ENCODE data around the gene TTC32.
A peak's percentile ranks its signal among the peaks of the same experiment; 100 is the strongest.
"Not testable (repeated sequence)": the region's sequence is repeated elsewhere in the genome, so short reads cannot be mapped to it uniquely, and the experiment has no call there.

Gene TTC32

DNA sequence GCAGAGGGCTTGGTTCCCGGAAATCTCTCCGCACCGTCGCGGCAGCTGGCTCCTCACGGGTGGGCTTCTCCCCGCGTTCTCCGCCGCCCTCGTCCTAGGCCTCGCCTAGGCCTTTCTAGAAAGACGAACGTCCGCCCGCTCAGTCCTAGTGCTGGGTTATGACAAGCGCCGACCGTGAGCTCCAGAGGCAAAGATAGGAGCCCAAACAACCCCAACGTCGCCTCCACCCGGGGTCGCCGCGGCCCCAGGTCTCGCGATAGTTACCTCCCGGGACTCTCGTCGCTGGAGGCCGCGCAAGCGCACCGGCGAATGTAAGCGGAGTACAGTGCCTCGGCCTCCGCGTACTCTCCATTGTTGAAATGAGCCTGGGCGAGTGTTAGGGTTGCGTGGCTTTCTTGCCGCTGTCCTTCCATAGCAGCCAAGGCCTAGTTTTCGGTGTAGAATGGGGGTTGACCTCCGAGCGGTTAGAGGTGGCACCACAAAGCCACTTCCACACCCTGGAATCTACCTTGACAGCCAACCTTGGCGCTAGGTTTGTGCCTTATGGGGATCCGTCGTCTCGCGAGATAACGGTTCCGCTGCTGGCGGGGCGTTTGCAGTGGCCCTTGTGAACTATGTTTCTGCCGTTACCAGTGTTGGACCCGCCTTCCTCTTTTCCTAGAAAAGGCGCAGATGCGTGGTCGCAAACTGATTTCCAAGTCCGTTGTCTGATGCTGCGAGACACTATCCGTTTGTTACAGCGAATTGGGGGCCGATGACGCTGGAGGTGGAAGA, at the start of gene TTC32:
Gene TTC32, minus strand, starts transcription at position 542 of the 774 bp plus-strand sequence. Its CDS starts 129 bp downstream, at position 413.
- DNase-seq = peak; percentile 91 to 94

DNA sequence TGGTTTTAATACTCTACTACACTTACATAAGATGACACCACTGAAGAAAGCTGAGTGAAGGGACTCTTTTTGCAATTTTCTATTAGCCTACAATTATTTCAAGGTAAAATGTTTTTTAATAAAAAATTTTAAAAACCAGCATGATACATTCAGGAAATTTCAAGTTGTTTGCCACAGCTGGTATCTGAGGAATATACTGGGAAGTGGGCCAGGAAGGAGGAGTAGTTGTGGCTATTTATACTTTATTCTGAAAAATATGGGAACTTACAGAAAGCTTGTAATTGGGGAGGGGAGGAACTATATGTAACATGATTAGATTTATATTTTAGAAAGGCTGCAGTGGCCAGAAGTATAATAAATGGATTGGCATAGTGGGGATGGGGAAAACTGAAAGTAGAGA, 47.3 kb upstream of the TTC32 start:
- DNase-seq = no peak

DNA sequence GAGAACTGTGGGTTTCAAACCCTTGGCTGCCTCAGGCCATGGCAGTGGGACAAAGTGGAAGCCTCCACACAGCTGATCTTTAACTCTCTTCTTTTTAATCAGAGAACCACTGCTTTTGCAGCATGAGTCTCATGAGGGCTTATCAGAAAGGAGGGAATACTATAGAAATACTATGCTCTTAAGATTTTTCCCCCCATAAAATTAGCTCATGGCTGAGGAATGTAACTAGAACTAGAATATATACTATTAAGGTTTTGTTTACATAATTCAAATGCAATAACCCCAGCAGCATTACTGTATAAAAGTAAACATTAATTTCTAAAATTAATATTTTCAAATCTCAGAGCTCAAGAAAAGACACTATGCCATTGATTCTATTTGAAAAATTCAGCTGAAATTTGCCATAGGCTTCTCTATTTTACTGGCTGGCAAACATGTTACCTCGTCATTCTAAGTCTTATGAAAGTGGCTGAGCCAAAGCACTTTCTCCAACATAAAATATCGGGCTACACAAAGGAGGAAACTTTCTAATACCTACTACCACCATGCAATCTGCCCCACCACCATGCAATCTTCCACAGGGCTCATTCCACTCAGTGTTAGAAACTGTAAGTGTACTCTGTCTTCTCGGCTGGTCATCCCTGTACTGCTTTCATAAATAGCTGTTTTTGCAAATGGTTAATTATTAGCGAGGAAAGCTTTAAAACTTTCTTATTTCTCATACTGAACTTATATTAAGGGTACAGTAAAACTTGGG, 45.6 kb upstream of the TTC32 start:
- no peak for DNase-seq

DNA sequence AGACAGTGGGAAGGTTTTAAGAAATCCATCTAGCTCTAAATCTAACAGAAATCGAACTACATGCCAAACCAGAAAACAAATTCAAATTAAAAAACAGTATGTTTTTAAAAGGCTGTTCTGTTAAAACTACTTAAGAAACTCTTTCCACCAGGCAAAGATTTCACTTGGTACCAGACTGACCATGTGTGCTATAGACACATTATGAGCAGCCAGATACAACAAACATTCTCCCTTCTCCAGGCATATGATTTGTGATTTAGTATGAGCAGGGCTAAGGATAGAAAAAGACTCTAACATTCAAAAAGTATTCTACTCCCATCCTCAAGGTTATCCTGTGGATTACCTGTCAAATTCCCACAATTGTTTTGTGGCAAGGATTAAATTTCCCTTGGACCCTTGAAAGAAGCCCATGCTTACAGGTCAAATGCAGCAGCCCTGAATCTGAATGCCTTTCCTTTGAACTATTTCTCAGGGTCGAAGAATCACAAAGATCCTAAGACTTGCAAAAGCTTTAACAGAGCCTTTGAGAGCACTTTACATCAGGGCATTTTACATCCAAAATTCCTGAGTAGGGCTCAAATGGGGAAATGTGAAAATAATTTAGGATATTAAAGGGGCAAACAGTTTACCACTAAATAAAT, 42.5 kb upstream of the TTC32 start:
- DNase-seq = no peak

DNA sequence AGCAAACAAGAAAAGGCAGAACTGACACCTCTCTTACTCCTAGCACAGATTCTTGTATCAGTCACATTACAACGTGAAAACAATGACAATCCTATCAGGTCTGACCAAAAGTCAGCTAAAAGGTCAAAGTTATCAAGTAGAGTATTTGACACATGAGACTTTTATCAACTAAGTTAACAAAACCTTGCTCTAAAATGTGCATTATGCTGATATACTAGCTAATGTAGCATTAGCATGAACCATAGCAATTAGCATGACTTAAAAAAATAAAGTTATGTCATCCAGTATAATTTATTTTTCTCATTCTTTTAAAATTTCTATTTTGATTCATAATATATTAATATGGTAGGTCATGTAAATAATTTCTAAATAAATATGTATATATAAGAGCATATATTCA, 41.4 kb upstream of the TTC32 start:
- no peak for DNase-seq

DNA sequence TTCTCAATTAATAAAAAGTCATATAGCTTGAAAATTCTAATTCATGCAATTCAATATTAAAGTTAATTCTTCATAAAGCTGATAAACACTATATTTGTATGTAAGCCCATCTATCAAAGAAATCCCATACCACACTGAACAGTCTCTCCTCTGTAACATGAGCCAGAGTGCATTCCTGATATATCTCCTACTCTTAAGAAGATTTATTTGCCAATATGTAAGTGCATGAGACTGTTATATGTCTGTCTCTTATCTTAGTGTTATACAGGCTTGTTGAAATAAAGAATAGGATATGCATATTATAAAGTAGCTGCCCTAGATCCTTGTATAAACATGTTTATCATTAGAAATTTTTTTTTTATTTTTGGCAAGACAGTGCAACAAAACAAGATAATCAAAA, 40.4 kb upstream of the TTC32 start:
- no peak for DNase-seq

DNA sequence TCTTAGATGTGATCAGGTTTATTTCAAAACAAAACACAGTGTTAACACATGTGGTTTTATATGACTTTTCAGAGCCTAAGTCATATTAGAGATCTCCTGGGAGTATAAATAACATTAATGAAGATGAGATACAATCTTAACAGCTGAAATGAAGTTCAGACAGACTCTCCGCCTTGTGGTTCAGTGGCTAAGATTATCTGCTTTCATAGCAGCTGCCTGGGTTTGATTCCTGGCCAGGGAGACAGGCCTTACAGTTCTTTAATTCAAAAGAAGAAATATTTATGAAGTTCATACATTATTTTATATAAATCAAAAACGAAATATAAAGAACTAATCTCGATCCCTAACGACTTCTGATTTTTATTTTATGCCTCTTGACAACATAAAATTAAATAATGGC, 35.2 kb upstream of the TTC32 start:
- DNase-seq = no peak

DNA sequence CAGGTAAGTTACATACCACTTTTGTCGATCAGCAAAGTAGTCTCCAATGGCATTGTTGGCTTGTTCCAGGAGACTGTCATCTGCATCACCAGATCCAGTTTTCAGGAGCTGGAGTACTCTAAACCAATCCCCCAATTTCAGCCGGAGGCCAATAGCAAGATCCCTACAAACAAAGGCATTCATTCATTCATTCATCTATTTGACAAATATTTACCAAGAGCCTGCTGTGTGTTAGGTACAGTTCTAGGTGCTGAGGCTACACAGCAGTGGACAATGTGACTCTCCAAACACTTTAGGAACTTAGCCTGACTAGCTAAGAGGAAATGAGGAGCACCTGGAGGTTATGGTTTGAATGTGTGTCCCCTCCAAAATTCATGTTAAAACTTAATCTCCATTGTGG, 34.4 kb upstream of the TTC32 start:
- DNase-seq = no peak

DNA sequence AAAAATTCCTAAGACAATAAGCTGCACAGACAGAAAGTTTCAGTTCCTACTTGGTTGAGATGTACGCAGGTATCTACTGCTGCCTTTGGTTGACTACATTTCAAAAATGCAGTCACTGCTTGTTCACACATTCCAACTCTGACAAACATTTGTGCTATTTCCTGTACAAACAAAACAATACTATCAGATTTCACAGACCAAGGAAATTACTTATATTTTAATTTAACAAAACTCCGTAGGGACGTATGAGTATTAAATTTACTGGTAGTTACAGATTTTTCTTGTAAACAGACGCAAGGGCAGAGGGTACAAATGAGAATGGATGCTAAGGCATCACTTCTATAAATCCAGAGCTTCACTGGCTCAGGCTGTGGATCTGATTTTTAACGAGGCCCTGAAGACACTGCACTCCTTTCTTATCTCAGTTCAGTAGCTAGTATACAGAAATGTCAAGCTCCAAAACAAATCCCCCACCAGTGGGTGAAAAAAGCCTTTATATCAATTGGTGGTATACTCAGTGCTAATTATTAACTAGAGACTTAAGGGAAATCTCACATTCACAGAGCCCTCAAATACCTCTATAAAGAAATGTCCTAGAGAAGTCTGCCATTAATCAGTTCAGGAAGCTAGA, 31.7 kb upstream of the TTC32 start:
- no peak for DNase-seq

DNA sequence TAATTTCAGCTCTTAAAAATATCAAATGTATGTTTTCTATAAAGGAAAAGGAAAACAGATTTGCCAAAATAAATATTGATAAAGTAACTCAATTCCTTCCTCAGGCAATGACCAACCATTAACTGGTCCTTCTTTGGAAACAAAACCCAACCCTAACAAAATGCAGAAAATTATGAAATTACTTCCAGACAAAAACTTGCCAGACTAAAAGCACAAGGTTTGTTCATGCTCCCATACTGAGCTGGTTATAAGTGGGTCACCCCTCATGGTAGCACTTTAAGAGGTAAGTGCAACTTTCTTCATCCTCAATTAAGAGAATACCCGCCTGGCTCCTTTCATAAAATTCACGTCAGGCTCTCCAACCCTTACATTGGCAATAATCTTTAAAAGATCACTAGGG, 31.1 kb upstream of the TTC32 start:
- DNase-seq = no peak

DNA sequence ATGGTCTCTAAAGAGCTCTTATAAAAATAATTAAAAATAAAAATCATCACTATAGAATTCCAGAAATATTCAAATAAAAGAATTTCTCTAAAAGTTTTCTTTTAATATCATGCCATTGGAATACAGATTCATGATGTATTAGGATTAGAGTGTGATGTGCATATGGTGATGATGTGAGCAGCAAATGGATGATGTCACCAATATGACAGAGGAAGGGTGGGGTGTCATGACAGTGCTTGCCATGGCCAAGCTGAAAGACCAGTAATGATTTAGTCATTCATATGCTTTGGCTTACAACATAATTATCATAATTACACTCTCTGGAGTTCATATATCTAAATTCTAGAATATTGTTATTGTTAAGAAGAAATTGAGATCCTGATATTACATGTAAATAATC, 27.4 kb upstream of the TTC32 start:
- no peak for DNase-seq

DNA sequence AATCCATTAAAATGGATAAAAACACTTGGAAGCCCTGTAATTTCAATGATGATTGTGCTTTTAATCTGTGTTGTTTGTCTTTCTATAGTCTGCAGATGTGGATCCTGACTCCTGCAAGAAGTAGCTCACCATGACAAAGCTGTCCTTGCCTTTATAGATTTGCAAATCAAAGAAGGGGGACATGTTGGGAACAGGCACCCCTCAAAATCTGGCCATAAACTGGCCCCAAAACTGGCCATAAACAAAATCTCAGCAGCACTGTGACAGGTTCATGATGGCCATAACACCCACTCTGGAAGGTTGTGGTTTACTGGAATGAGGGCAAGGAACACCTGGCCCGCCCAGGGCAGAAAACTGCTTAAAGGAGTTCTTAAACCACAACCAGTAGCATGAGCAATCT, 26.0 kb upstream of the TTC32 start:
- DNase-seq = not testable (repeated sequence)

DNA sequence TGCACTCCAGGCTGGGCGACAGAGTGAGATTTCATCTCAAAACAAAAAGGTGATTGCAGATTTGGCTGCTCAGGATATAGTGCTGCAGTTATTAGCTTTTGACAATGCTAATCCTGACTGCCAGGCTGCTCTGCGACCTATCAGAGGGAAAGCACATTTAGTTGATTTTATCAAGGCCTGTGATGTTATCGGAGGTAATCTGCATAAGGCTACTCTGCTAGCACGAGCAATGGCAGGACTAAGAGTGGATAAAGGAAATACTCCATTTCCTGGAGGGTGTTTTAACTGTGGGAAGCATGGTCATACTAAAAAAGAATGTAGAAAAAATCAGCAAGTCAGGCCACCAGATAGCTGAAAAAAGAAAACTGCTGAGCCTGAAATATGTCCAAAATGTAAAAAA, 22.7 kb upstream of the TTC32 start:
- DNase-seq = not testable (repeated sequence)

DNA sequence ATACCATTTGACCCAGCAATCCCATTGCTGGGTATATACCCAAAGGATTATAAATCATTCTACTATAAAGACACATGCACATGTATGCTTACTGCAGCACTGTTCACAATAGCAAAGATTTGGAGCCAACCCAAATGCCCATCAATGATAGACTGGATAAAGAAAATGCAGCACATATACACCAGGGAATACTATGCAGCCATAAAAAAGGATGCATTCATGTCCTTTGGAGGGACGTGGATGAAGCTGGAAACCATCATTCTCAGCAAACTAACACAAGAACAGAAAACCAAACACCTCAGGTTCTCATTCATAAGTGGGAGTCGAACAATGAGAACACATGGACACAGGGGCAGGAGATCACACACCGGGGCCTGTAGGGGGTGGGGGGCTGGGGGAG, 20.4 kb upstream of the TTC32 start:
- DNase-seq = not testable (repeated sequence)

DNA sequence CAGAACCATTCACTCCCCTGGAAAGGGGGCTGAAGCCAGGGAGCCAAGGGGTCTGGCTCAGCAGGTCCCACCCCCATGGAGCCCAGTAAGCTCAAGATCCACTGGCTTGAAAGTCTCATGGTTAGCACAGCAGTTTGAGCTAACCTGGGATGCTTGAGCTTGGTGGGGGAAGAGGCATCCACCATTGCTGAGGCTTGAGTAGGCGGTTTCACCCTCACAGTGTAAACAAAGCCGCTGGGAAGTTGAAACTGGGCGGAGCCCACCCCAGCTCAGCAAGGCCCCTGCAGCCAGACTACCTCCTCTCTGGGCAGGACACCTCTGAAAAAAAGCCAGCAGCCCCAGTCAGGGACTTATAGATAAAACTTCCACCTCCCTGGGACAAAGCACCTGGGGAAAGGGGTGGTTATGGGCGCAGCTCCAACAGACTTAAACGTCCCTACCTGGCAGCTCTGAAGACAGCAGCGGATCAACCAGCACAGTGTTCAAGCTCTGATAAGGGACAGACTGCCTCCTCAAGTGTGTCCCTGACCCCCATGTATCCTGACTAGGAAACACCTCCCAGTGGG, 14.7 kb upstream of the TTC32 start:
- no peak for DNase-seq

DNA sequence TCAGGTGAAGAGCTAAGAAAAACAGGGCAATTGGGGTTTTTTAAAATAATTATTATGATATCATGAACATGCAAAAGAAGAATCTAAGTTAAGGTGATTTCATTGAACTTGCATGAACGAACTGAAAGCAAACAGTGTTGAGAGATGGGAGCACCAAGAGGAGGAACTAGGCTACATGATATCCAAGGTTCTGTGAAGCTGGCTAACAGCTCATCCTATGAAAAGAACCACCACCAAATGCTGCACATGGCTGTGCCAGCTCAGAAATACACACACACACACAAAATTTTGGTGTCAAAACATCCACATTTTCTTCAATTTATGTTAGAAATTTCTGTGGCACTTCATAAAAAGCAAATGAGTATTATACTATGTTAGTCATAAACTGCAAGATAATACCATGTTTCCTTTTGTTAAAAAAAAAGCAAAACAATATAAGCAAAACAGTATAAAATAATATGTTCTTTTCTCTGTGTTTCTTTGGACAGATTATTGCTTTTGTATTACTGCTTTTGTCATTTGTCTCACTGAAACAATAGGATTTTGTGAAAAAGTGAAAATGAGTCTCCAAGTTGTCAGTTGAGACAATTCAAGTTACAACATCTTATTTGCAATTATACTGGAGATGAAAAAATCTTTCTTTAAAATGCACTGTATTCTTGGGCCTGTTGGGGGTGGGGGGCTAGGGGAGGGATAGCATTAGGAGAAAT, 12.6 kb upstream of the TTC32 start:
- DNase-seq = no peak

DNA sequence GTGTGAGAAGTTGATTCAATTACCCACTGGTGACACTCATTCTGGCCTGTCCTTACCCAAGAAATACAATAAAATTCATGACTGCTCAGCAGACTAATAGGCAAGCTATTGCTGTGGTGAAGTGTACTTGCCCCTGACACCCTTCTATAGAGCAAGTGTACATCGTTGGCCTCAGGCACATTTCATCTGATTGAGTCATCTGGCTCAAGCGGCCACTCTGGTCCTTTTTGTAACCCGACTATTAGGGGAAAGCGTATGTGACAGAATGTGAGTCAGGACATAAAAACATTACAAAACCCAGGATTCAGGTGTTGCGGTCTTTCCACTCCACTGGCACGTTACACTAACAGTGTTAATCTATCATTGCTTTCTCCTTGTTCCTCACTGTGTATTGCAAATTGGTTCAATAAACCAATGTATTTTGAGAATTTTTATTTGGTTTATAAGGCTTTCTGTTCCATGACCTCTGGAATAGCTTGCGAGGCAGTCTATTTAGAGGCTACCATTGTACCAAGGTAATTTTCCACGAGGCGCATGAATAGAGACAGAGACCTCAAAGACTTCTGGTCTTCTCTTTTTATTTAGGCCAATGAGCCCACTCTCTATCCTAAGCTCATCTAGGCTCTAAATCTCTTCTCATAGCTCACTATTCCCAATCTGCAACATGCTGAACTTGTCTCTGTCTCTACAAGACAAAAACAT, 10.2 kb upstream of the TTC32 start:
- DNase-seq = no peak

DNA sequence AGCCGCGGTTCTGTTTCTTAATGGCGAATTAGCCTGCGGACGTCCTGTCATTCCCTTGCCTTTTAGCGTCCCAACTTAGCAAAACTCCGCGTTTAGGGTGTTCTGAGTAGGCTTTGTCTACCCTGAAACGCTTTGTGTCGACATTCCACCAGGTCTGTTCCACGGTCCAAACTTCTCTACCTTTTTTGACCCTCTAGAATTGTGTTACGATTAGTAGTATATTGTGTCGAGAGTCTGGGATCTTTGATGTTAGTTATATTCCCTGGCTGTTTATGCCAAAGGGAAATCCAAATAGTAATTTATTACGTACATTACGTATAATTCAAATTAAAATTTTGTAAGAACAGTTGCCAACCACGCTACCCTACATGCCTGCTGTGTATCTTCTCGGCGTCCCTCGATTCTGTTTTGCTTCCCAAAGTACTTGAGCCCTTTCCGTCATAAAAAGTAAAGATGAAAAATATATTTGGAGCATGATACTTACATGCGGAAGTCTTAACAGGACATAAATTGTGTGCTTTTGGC, 495 bp upstream of the TTC32 start:
- DNase-seq = no peak

DNA sequence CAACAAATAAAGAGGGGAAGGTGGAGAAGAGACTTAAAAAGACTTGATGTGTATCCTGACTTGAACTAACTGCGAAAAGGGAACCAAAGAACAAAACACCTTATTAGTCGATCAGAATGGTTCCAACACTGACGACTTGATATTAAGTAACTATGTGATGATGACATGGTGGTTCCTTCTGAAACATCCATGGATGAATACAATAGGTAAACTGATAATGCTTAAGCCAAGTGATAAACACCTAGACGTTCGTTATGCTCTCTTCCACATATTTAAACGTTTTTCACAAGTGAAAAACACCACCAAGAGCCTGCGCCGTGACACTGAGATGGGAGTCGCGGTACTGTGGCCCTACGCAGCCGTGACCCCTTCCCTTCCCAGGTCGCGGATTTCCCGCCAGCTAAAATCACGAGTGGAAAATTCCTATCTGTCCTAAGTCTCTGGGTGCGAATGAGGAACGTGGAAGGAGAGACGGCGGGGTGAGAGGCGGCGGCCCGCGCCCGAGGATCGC, 797 bp downstream of the TTC32 start:
- DNase-seq = peak in 1 of 2 experiments; percentile 47

DNA sequence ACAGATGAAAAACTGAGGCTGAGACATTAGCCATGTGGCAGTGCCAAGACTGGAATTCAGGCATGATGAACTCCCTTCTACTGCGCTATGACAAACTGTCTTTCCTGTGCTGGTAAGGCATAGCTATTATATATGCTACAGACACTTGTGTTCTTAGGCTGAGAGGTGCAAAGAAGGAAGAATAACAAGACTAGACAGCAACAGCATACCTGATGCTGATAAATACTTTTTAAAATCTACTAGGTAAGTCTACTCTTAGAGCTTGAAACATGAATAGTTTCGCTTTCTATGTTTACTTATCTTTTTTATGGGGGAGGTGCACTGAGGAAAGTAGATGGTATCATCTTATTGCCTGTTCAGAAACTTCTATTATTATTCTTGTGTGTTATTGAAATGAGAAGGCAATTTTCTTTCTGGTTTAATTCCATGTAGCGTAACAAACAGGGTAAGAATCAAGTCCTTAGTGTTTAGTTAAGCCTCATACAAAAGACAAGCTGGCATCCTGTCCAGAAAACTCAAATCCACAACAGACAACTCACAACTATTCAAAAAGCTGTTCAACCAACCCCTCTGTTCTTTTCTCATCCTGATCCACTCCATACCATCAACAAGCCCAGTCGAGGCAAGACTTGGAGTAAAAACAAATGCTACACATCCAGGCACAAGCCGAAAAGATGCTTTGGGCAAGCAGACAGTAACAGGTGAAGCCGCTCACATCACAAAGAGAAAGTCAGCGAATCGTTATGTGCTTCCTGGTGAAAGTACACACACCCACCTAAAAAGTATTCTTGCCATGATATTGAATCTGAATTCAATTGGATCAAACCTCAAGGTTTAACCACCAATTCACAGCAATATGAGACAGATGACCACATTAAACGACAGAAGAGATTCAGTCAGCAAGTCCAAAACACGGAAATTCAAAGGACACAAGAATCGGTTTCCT, 1.5 kb downstream of the TTC32 start:
- DNase-seq = no peak

Data from NCI-H524 (cell line).